SK-N-SH (cell line): Measurements from ENCODE around the gene KIF3B. TPM values are rescaled to one million over a fixed set of nuclear protein-coding genes. Genes with fewer than 3 reads are reported as not detected.

Experiments used
- CTCF ChIA-PET: fragments of 300-600, 350-600 bp; formaldehyde crosslinking; extraction: SDS; loops from one replicate; lab custom pipeline; 2021; lab: Yijun Ruan, JAX
- POLR2A ChIA-PET: fragments of 350-600 bp; sonication (Branson Sonifier 250); formaldehyde crosslinking; extraction: SDS; loops from one replicate; lab custom pipeline; 2020; ENCODE audit warnings: antibody characterized with exemption, inconsistent platforms; lab: Yijun Ruan, JAX
- DNase-seq: peaks from one replicate; pipeline ENCODE4 v3.0.0; 2012
- H2AFZ ChIP-seq: fragments of 200-600 bp; sonication (generic); 2 replicates; pipeline ENCODE4 v1.8.1; 2016; ENCODE audit warnings: antibody characterized with exemption, mild to moderate bottlenecking, low read depth
- H3F3A ChIP-seq: fragments of 200-600 bp; sonication (generic); replicated peaks from 2 replicates; pipeline ENCODE3; 2016; ENCODE audit warnings: antibody characterized with exemption, mild to moderate bottlenecking; ENCODE audit not compliant: insufficient read depth
- H3K27ac ChIP-seq, 2 experiments: fragments of 200-500 bp in 1 of 2; fragments of 200-600 bp in 1 of 2; sonication (Bioruptor generic) in 1 of 2; sonication (generic), shearing (Covaris generic) in 1 of 2; 2 replicates each; pipeline versions ENCODE4 v1.5.1 to v1.6.1; 2014 to 2016; ENCODE audit warnings: low read depth in 2 of 2, inconsistent platforms in 1 of 2, low read length in 1 of 2, mild to moderate bottlenecking in 1 of 2, mixed read lengths in 1 of 2
- H3K27me3 ChIP-seq: fragments of 200-600 bp; sonication (generic), shearing (Covaris generic); 2 replicates; pipeline ENCODE4 v1.6.1; 2016; ENCODE audit warnings: mixed run types; ENCODE audit not compliant: insufficient read depth
- H3K36me3 ChIP-seq, 2 experiments: fragments of 200-500 bp in 1 of 2; fragments of 200-600 bp in 1 of 2; sonication (Bioruptor generic) in 1 of 2; sonication (generic) in 1 of 2; replicated peaks in 1 of 2; 2 replicates each; pipeline versions ENCODE3 to v1.5.1; 2014 to 2016; ENCODE audit warnings: low read length in 1 of 2, mild to moderate bottlenecking in 1 of 2; ENCODE audit not compliant: insufficient read depth in 2 of 2, control insufficient read depth in 1 of 2
- H3K4me1 ChIP-seq, 2 experiments: fragments of 200-500 bp in 1 of 2; fragments of 200-600 bp in 1 of 2; sonication (Bioruptor generic) in 1 of 2; sonication (generic), shearing (Covaris generic) in 1 of 2; 2 replicates each; pipeline versions ENCODE4 v1.5.1 to v1.6.1; 2014 to 2016; ENCODE audit warnings: low read depth in 1 of 2, low read length in 1 of 2, mixed run types in 1 of 2; ENCODE audit not compliant: insufficient read depth in 2 of 2, control insufficient read depth in 1 of 2
- H3K4me2 ChIP-seq: fragments of 200-600 bp; sonication (generic), shearing (Covaris generic); 2 replicates; pipeline ENCODE4 v1.6.1; 2017; ENCODE audit warnings: mixed run types
- H3K4me3 ChIP-seq, 2 experiments: fragments of 200-500 bp in 1 of 2; fragments of 200-600 bp in 1 of 2; sonication (Bioruptor generic) in 1 of 2; sonication (generic), shearing (Covaris generic) in 1 of 2; 2 replicates each; pipeline versions ENCODE4 v1.5.1 to v1.8.1; 2014 to 2016; ENCODE audit warnings: low read depth in 2 of 2, inconsistent platforms in 1 of 2, low read length in 1 of 2, mild to moderate bottlenecking in 1 of 2, mixed read lengths in 1 of 2, moderate library complexity in 1 of 2
- H3K79me2 ChIP-seq: fragments of 200-600 bp; sonication (generic); 2 replicates; pipeline ENCODE4 v1.8.1; 2017; ENCODE audit warnings: mild to moderate bottlenecking; ENCODE audit not compliant: insufficient read depth
- H3K9ac ChIP-seq: fragments of 200-600 bp; sonication (generic); 2 replicates; pipeline ENCODE4 v1.6.1; 2017; ENCODE audit warnings: mixed run types
- H3K9me2 ChIP-seq: fragments of 200-600 bp; sonication (generic); 2 replicates; pipeline ENCODE4 v1.6.1; 2017; ENCODE audit warnings: mixed run types
- H3K9me3 ChIP-seq: fragments of 200-600 bp; sonication (generic); 2 replicates; pipeline ENCODE4 v1.6.1; 2017; ENCODE audit warnings: mixed run types, mild to moderate bottlenecking, moderate library complexity
- H4K20me1 ChIP-seq: fragments of 200-600 bp; sonication (generic); 2 replicates; pipeline ENCODE4 v1.6.1; 2017; ENCODE audit warnings: mild to moderate bottlenecking, mixed run types; ENCODE audit not compliant: insufficient read depth
- CHD2 ChIP-seq: fragments of 150-350 bp; IDR thresholded peaks from 2 replicates; pipeline ENCODE4 v1.6.1; 2018; ENCODE audit warnings: low read length; ENCODE audit not compliant: partially characterized antibody
- ELF1 ChIP-seq: IDR thresholded peaks from 2 replicates; pipeline ENCODE4 v1.4.0; 2012
- EP300 ChIP-seq, 2 experiments: IDR thresholded peaks; 2 replicates each; pipeline versions ENCODE4 v1.4.0 to v1.6.1; 2012; ENCODE audit warnings: borderline replicate concordance in 1 of 2, low read depth in 1 of 2, low read length in 1 of 2
- EZH2phosphoT487 ChIP-seq: fragments of 200-600 bp; sonication (generic); IDR thresholded peaks from 2 replicates; pipeline ENCODE4 v1.6.1; 2017; ENCODE audit warnings: low read depth, mixed run types, mild to moderate bottlenecking, antibody characterized with exemption, moderate library complexity, borderline replicate concordance
- FOXM1 ChIP-seq: IDR thresholded peaks from 2 replicates; pipeline ENCODE4 v1.4.0; 2012; ENCODE audit warnings: low read depth, mild to moderate bottlenecking
- GATA2 ChIP-seq: sonication (generic); formaldehyde crosslinking; IDR thresholded peaks from 2 replicates; pipeline ENCODE4 v1.5.0; 2020; ENCODE audit warnings: mild to moderate bottlenecking, missing genetic modification reagents
- MAX ChIP-seq: IDR thresholded peaks from 2 replicates; pipeline ENCODE4 v1.4.0; 2012; ENCODE audit warnings: low read depth
- MEF2A ChIP-seq: IDR thresholded peaks from 2 replicates; pipeline ENCODE4 v1.4.0; 2012; ENCODE audit warnings: low read depth, borderline replicate concordance
- MXI1 ChIP-seq: IDR thresholded peaks from 2 replicates; pipeline ENCODE4 v1.6.1; 2012; ENCODE audit warnings: mild to moderate bottlenecking, low read depth, low read length, improper control_type of control experiment
- NRF1 ChIP-seq: IDR thresholded peaks from 2 replicates; pipeline ENCODE4 v1.6.1; 2012; ENCODE audit warnings: low read depth, mild to moderate bottlenecking, low read length
- PBX3 ChIP-seq: IDR thresholded peaks from 2 replicates; pipeline ENCODE4; 2012
- POLR2AphosphoS5 ChIP-seq: IDR thresholded peaks from 2 replicates; pipeline ENCODE4 v1.6.1; 2012; ENCODE audit warnings: low read depth, low read length
- RAD21 ChIP-seq: IDR thresholded peaks from 2 replicates; pipeline ENCODE4 v1.6.1; 2012; ENCODE audit warnings: mild to moderate bottlenecking, low read length
- REST ChIP-seq: IDR thresholded peaks from 2 replicates; pipeline ENCODE4 v1.6.1; 2012; ENCODE audit warnings: mild to moderate bottlenecking, low read depth, low read length, moderate library complexity
- RXRA ChIP-seq: IDR thresholded peaks from 2 replicates; pipeline ENCODE4 v1.4.0; 2012; ENCODE audit warnings: low read depth, mild to moderate bottlenecking, borderline replicate concordance
- SIN3A ChIP-seq: IDR thresholded peaks from 2 replicates; pipeline ENCODE4 v1.6.1; 2012; ENCODE audit warnings: low read depth, mild to moderate bottlenecking, low read length, moderate library complexity, borderline replicate concordance
- TEAD4 ChIP-seq: IDR thresholded peaks from 2 replicates; pipeline ENCODE4 v1.4.0; 2012; ENCODE audit warnings: mild to moderate bottlenecking, borderline replicate concordance; ENCODE audit not compliant: insufficient read depth
- USF1 ChIP-seq: IDR thresholded peaks from 2 replicates; pipeline ENCODE4 v1.4.0; 2012; ENCODE audit warnings: low read depth, borderline replicate concordance
- USF2 ChIP-seq: fragments of 150-350 bp; IDR thresholded peaks from 2 replicates; pipeline ENCODE4 v1.6.1; 2017; ENCODE audit warnings: antibody characterized with exemption, low read length, low read depth, borderline replicate concordance
- YY1 ChIP-seq: IDR thresholded peaks from 2 replicates; pipeline ENCODE4 v1.4.0; 2012; ENCODE audit warnings: low read depth, mild to moderate bottlenecking
- WGBS: methylation state at CpG from one replicate; pipeline ENCODE4 v1.1.6; 2017; ENCODE audit warnings: low lambda C conversion rate; 5-methylcytosine and 5-hydroxymethylcytosine counted together
- polyA plus RNA-seq, 3 experiments: library from polyadenylated mRNA; depleted of rRNA; stranded (reverse); fragments of >200 nt; gene quantifications; 2 replicates each; pipeline ENCODE4 v1.2.3, GENCODE V29; 2012

Gene KIF3B
- polyA plus RNA-seq, 1 of the 3 experiments (the other 2 are of a cell fraction), result 18.6 TPM

GRCh38 chr20:32366380-32366779 is 88.9 kb downstream of the KIF3B start:
- DNase-seq, result no peak
- Histone ChIP-seq H3K4me2 (no peak overlapping the region), H3K36me3 (peaks cover 20 to 31% of the 10 kb centered on the region in 2 experiments), H3K9me3 (no peaks in the 10 kb centered on the region), H3K4me1 (peaks cover 18 to 20% of the 10 kb centered on the region in 2 experiments; a peak in 3 of 4 replicates), H3K4me3 (no peak overlapping the region), H4K20me1 (peaks cover 91% of the 10 kb centered on the region), H2AFZ (no peak overlapping the region), H3K27me3 (no peaks in the 10 kb centered on the region), H3K79me2 (peaks cover 100% of the 10 kb centered on the region), H3F3A (peaks cover 12% of the 10 kb centered on the region), H3K9ac (no peak overlapping the region), H3K27ac (no peak overlapping the region), H3K9me2 (no peaks in the 10 kb centered on the region)
- 93% methylated on average over 2 of the region's 2 CpGs for WGBS
- TF ChIP-seq ELF1, result no peak
- no peak for TF ChIP-seq TEAD4
- no peak for TF ChIP-seq POLR2AphosphoS5
- TF ChIP-seq USF1, result no peak
- ChIA-PET POLR2A (no interaction called here), CTCF (interaction anchor here (1.6 kb wide), 1 partner anchor 8 kb away, joined by 4 read pairs; no protein-coding TSS in a partner anchor)

GRCh38 chr20:32368323-32368722 is 90.9 kb downstream of the KIF3B start:
- H3K79me2 ChIP-seq, result peaks cover 100% of the 10 kb centered on the region
- no peaks in the 10 kb centered on the region for H3K9me3 ChIP-seq
- ChIA-PET POLR2A (no interaction called here), CTCF (interaction anchor here (1.3 to 1.9 kb wide), 2 partner anchors 31 to 153 kb away, joined by 3 to 4 read pairs; no protein-coding TSS in a partner anchor)
- no peaks in the 10 kb centered on the region for H3K27me3 ChIP-seq
- peaks cover 83% of the 10 kb centered on the region for H4K20me1 ChIP-seq
- peak overlapping the region in 1 of 2 experiments; percentile 21; a peak in 1 of 4 replicates for H3K27ac ChIP-seq
- DNase-seq, result no peak
- no peak overlapping the region for H3K4me3 ChIP-seq
- H3K9me2 ChIP-seq, result no peaks in the 10 kb centered on the region
- H3K36me3 ChIP-seq, result peaks cover 25 to 44% of the 10 kb centered on the region in 2 experiments
- H3K9ac ChIP-seq, result no peak overlapping the region
- no peak overlapping the region for H3K4me2 ChIP-seq
- H3K4me1 ChIP-seq, result peaks cover 15 to 20% of the 10 kb centered on the region in 2 experiments; a peak in 3 of 4 replicates
- H3F3A ChIP-seq, result peaks cover 7% of the 10 kb centered on the region
- no peak overlapping the region for H2AFZ ChIP-seq
- TF ChIP-seq NRF1 (no peak), REST (no peak), RAD21 (no peak), YY1 (no peak), PBX3 (no peak), MXI1 (no peak), CHD2 (no peak), EP300 (IDR thresholded peaks at IDR 0.05; ENCODE audit: borderline replicate concordance in 1 of 2, low read depth in 1 of 2, low read length in 1 of 2) (no peak), RXRA (no peak), GATA2 (no peak), SIN3A (no peak), MEF2A (no peak), ELF1 (no peak), FOXM1 (no peak), MAX (no peak), USF2 (no peak), EZH2phosphoT487 (no peak)
